A673 (cell line): Measurements from ENCODE around the gene MYO7A.

Experiments
- EZH2 ChIP-seq: fragments of 200-600 bp; sonication (generic); IDR thresholded peaks from 2 replicates; pipeline ENCODE4 v1.6.1; 2017; ENCODE audit warnings: borderline replicate concordance, low read depth, mild to moderate bottlenecking, mixed read lengths, antibody characterized with exemption, low read length; ENCODE audit not compliant: poor library complexity, severe bottlenecking
- TF ChIP-seq, protein P1 (sequence below): fragments of 300-800, 200-600 bp; sonication (generic); conservative IDR thresholded peaks from 2 replicates; pipeline ENCODE4 v1.5.1; 2017; ENCODE audit warnings: low read depth, mild to moderate bottlenecking, antibody characterized with exemption, low read length, moderate library complexity, mixed read lengths

DNA sequence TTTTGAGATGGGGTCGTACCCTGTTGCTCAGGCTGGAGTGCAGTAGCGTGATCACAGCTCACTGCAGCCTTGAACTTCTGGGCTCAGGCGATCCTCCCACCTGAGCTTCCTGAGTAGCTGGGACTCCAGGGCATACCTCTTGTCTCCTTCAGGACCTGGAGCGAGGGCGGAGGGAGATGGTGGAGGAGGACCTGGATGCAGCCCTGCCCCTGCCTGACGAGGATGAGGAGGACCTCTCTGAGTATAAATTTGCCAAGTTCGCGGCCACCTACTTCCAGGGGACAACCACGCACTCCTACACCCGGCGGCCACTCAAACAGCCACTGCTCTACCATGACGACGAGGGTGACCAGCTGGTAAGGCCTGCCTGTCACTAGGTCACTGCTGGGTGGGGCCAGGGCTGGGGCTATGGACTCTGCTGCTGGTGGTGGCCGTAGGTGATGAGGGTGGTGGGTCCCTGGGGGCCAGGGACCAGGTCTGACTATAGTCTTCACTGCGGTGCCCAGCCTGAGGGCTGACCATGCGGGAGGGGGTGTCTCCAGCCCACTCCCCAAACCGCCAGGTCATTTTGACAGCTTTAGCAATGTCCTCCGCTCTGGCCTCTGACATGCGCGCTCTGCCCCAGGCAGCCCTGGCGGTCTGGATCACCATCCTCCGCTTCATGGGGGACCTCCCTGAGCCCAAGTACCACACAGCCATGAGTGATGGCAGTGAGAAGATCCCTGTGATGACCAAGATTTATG lies 53.9 kb downstream of the MYO7A start:
- TF ChIP-seq, protein P1, sequence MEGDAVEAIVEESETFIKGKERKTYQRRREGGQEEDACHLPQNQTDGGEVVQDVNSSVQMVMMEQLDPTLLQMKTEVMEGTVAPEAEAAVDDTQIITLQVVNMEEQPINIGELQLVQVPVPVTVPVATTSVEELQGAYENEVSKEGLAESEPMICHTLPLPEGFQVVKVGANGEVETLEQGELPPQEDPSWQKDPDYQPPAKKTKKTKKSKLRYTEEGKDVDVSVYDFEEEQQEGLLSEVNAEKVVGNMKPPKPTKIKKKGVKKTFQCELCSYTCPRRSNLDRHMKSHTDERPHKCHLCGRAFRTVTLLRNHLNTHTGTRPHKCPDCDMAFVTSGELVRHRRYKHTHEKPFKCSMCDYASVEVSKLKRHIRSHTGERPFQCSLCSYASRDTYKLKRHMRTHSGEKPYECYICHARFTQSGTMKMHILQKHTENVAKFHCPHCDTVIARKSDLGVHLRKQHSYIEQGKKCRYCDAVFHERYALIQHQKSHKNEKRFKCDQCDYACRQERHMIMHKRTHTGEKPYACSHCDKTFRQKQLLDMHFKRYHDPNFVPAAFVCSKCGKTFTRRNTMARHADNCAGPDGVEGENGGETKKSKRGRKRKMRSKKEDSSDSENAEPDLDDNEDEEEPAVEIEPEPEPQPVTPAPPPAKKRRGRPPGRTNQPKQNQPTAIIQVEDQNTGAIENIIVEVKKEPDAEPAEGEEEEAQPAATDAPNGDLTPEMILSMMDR = no peak
- TF ChIP-seq EZH2 = no peak
